Measurements from ENCODE around the gene NUP98. TPM values are rescaled to one million over a fixed set of nuclear protein-coding genes. Genes with fewer than 3 reads are reported as not detected.
"Not testable (repeated sequence)": the region's sequence is repeated elsewhere in the genome, so short reads cannot be mapped to it uniquely, and the experiment has no call there.

NUP98 gene
- total RNA-seq, 4 donors from 2014 or later: 91.5 to 122 (median 115) TPM

GRCh38 chr11:3822312-3822711 lies 25.0 kb upstream of the NUP98 start:
- no peak for DNase-seq (ENCODE audit: low spot score in 2 of 2)
- Histone ChIP-seq H3K36me3 (peaks cover 30% of the 10 kb centered on the region), H3K9me3 (no peaks in the 10 kb centered on the region), H3K4me3 (no peak overlapping the region), H3K4me1 (peaks cover 10% of the 10 kb centered on the region), H3K27ac (no peak overlapping the region), H3K27me3 (no peaks in the 10 kb centered on the region)
- TF ChIP-seq POLR2AphosphoS5 (IDR thresholded peaks at IDR 0.05) (no peak), CTCF (IDR thresholded peaks at IDR 0.05) (no peak), POLR2A (IDR thresholded peaks at IDR 0.05) (no peak), EP300 (IDR thresholded peaks at IDR 0.05) (no peak)
- 92% methylated on average over 7 of the region's 7 CpGs for WGBS

GRCh38 chr11:3820971-3821370 lies 23.6 kb upstream of the NUP98 start:
- no peak overlapping the region for H3K27ac ChIP-seq
- 100% methylated on average over 2 of the region's 2 CpGs for WGBS
- no peak overlapping the region for H3K4me3 ChIP-seq

GRCh38 chr11:3817181-3817800 lies 19.9 kb upstream of the NUP98 start:
- H3K27me3 ChIP-seq: no peaks in the 10 kb centered on the region
- DNase-seq (ENCODE audit: low spot score in 2 of 2): no peak
- no peak overlapping the region for H3K4me3 ChIP-seq
- H3K36me3 ChIP-seq: no peaks in the 10 kb centered on the region
- WGBS: 90% methylated on average over 10 of the region's 10 CpGs
- no peaks in the 10 kb centered on the region for H3K9me3 ChIP-seq
- no peak overlapping the region for H3K27ac ChIP-seq
- H3K4me1 ChIP-seq: peaks cover 6% of the 10 kb centered on the region
- no peak for TF ChIP-seq EP300 (IDR thresholded peaks at IDR 0.05)

More at GRCh38 chr11:3820971-3821370, 23.6 kb upstream of the NUP98 start:
- Histone ChIP-seq H3K36me3 (peaks cover 17% of the 10 kb centered on the region), H3K4me1 (peaks cover 16% of the 10 kb centered on the region), H3K9me3 (no peaks in the 10 kb centered on the region), H3K27me3 (no peaks in the 10 kb centered on the region)
- DNase-seq (ENCODE audit: low spot score in 2 of 2): no peak
- no peak for TF ChIP-seq POLR2AphosphoS5 (IDR thresholded peaks at IDR 0.05)
- TF ChIP-seq EP300 (IDR thresholded peaks at IDR 0.05): no peak
- TF ChIP-seq CTCF (IDR thresholded peaks at IDR 0.05): no peak
- TF ChIP-seq POLR2A (IDR thresholded peaks at IDR 0.05): no peak

GRCh38 chr11:3816673-3817072 lies 19.3 kb upstream of the NUP98 start:
- Histone ChIP-seq H3K4me1 (peaks cover 6% of the 10 kb centered on the region), H3K36me3 (no peaks in the 10 kb centered on the region), H3K9me3 (no peaks in the 10 kb centered on the region), H3K27me3 (no peaks in the 10 kb centered on the region), H3K4me3 (no peak overlapping the region), H3K27ac (no peak overlapping the region)
- DNase-seq (ENCODE audit: low spot score in 2 of 2): no peak
- TF ChIP-seq POLR2AphosphoS5 (IDR thresholded peaks at IDR 0.05) (no peak), CTCF (IDR thresholded peaks at IDR 0.05) (no peak), EP300 (IDR thresholded peaks at IDR 0.05) (no peak), POLR2A (IDR thresholded peaks at IDR 0.05) (no peak)
- WGBS: 67% methylated on average over 2 of the region's 2 CpGs

GRCh38 chr11:3815845-3816244 lies 18.5 kb upstream of the NUP98 start:
- no peaks in the 10 kb centered on the region for H3K36me3 ChIP-seq
- WGBS: 71% methylated on average over 3 of the region's 4 CpGs
- no peak overlapping the region for H3K4me3 ChIP-seq
- H3K9me3 ChIP-seq: no peaks in the 10 kb centered on the region
- DNase-seq (ENCODE audit: low spot score in 2 of 2): no peak
- peaks cover 6% of the 10 kb centered on the region for H3K4me1 ChIP-seq
- H3K27ac ChIP-seq: no peak overlapping the region
- TF ChIP-seq POLR2A (IDR thresholded peaks at IDR 0.05): no peak
- no peak for TF ChIP-seq CTCF (IDR thresholded peaks at IDR 0.05)
- TF ChIP-seq EP300 (IDR thresholded peaks at IDR 0.05): no peak
- TF ChIP-seq POLR2AphosphoS5 (IDR thresholded peaks at IDR 0.05): no peak
- H3K27me3 ChIP-seq: no peaks in the 10 kb centered on the region

GRCh38 chr11:3814832-3815231 lies 17.5 kb upstream of the NUP98 start:
- H3K4me3 ChIP-seq; H3K27me3 ChIP-seq; DNase-seq (ENCODE audit: low spot score in 2 of 2); H3K36me3 ChIP-seq; H3K9me3 ChIP-seq; H3K27ac ChIP-seq: not testable (repeated sequence)
- WGBS: 94% methylated on average over 5 of the region's 5 CpGs
- H3K4me1 ChIP-seq: peaks cover 13% of the 10 kb centered on the region
